ENCODE results near the gene ULK4.
A peak's percentile ranks its signal among the peaks of the same experiment; 100 is the strongest.

Gene ULK4

DNA sequence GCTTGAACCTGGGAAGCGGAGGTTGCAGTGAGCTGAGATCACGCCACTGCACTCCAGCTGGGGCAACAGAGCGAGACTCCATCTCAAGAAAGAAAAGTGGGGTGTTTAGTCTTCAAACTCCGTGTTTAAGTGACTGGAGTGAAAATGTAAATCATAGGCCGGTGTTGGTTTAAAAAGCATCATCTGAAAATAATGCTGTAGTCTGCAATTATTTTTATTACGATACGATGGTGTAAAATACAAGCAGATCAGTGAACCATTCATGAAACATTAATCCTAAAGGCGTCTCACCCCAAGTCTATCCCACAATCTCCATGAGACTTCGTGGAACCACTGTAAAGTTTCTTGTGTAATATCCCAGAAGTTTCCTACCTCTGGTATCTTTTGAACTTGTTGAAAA is 756.3 kb downstream of the ULK4 start:
- DNase-seq = no peak

GRCh38 chr3:41204369-41204768 is 757.5 kb downstream of the ULK4 start:
- no peak for DNase-seq

DNA sequence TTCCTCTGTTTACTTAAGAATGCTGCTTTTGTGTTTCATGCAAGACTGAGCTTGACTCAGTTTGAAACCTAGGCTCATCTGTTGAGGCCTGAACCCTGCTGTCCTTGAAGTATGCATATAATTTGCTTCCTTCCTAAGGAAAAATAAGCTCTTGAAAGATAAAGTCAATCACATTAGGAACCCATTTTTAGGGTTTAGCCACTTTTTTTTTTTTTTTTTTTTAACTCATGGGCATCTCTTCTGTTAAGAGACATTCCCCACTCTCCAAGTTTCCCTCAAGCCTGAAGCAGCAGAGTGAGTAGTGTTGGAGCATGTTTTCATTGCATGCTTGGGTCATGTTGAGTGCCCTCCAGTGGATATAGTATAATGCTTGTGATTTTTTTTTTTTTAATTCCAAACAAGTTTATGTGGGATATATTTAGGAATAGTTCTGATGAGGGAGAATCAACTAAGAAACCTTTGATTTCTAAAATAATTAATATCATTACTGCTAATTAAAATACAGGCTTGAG is 759.0 kb downstream of the ULK4 start:
- DNase-seq = no peak

GRCh38 chr3:41202075-41202833 is 759.6 kb downstream of the ULK4 start:
- no peak for DNase-seq

DNA sequence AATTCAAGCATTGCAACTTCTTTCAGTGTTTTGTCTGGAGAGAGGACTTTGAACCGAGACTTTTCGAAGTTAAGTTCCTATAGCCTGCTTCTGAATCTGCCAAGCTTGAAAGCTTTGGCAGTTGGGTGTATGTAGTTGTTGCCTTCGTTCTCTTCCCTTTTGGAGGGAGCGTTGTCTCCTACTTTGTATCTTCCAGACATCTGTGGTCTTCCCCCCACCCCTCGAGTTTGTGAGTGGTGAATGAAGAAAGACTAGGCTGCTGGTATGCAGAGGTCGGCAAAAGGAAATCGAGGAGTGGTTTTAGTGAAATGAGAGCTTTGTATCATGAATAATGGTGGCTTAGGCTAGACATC is 761.3 kb downstream of the ULK4 start:
- no peak for DNase-seq

- no peak for DNase-seq
Observed at GRCh38 chr3:41199866-41200668, 761.8 kb downstream of the ULK4 start.

- peak; percentile 89 for DNase-seq
Observed at GRCh38 chr3:41198950-41199865, 762.7 kb downstream of the ULK4 start, which contains the start of gene CTNNB1. CTNNB1 (plus strand) TSS chr3:41199505; CDS start chr3:41224069, 24,564 bp downstream.

DNA sequence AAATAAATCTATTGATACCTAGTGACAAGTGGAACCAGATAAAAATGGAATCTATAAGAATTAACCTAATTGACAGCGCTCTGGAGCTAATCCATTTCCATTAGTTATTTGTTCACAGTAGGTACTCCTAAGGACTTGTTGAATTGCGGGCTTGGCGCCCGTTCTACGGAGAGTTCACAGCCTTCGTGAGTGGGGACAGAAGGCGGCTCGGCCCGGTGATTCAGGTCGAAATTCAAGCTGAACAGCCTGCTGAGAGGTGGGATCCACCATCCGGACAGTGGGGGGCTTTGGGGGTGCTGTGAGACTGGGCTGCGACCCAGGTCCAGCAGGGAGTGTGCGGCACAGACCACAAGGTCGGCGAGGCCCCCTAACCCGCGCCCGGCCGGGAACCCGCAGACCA is 763.4 kb downstream of the ULK4 start:
- no peak for DNase-seq

- DNase-seq = no peak
Observed at GRCh38 chr3:41198046-41198445, 763.9 kb downstream of the ULK4 start.
